Endothelial cell of umbilical vein (primary cell): ENCODE data around the gene HTRA3. TPM values are rescaled to one million over a fixed set of nuclear protein-coding genes. Genes with fewer than 3 reads are reported as not detected.

Source experiments
- BruUV-seq: library from RNA; stranded (reverse); fragments of 400-500 nt; replicated peaks from 2 replicates; lab custom pipeline; 2021; lab: Mats Ljungman, UMichigan
- CTCF ChIA-PET: fragments of 300-600, 350-600 bp; sonication (Branson Sonifier 250); formaldehyde crosslinking; loops from one replicate; lab custom pipeline; 2021; ENCODE audit warnings: antibody characterized with exemption, inconsistent platforms; lab: Charles Lee
- POLR2A ChIA-PET: fragments of 300-600, 350-600 bp; sonication (Branson Sonifier 250); formaldehyde crosslinking; loops from one replicate; lab custom pipeline; 2021; ENCODE audit warnings: antibody characterized with exemption, inconsistent platforms; lab: Charles Lee
- DNase-seq: peaks from one replicate; pipeline ENCODE4 v3.0.0-alpha.2; 2011; ENCODE audit warnings: low read depth, low spot score
- FAIRE-seq: peaks from 2 replicates; lab custom pipeline; 2011; peaks lifted over from hg19 to GRCh38; lab: Jason Lieb, UNC
- H2AFZ ChIP-seq: 2 replicates; pipeline ENCODE4 v1.6.0; 2012; ENCODE audit warnings: low read depth, low read length, control low read depth, inconsistent platforms
- H3K27ac ChIP-seq: 2 replicates; pipeline ENCODE4 v1.5.1; 2011; ENCODE audit warnings: low read depth, mild to moderate bottlenecking, control low read depth, low read length, moderate library complexity; ENCODE audit not compliant: insufficient read depth
- H3K27me3 ChIP-seq, 2 experiments: 2 replicates each; pipeline versions ENCODE4 v1.6.0 to v1.6.1; 2011; ENCODE audit warnings: low read length in 2 of 2, mixed read lengths in 1 of 2; ENCODE audit not compliant: control insufficient read depth in 2 of 2, insufficient read depth in 2 of 2
- H3K36me3 ChIP-seq, 2 experiments: 2 replicates in 1 of 2; 3 replicates in 1 of 2; pipeline ENCODE4 v1.5.1; 2011; ENCODE audit warnings: low read length in 2 of 2, mild to moderate bottlenecking in 1 of 2, moderate library complexity in 1 of 2; ENCODE audit not compliant: control insufficient read depth in 2 of 2, insufficient read depth in 2 of 2; ENCODE audit errors: extremely low read depth in 1 of 2
- H3K4me1 ChIP-seq: 3 replicates; pipeline ENCODE4 v1.5.1; 2011; ENCODE audit warnings: mild to moderate bottlenecking, low read length; ENCODE audit not compliant: control insufficient read depth, insufficient read depth; ENCODE audit errors: extremely low read depth
- H3K4me2 ChIP-seq: 2 replicates; pipeline ENCODE4 v1.6.1; 2011; ENCODE audit warnings: low read length, control low read depth, mixed read lengths; ENCODE audit not compliant: insufficient read depth
- H3K4me3 ChIP-seq, 3 experiments: fragments of 200-600 bp in 1 of 3; sonication (generic), shearing (Covaris generic) in 1 of 3; replicated peaks in 1 of 3; 2 replicates each; pipeline ENCODE4 v1.5.1; 2011 to 2016; ENCODE audit warnings: control low read depth in 3 of 3, low read length in 3 of 3, mild to moderate bottlenecking in 2 of 3, inconsistent platforms in 1 of 3, low read depth in 1 of 3, moderate library complexity in 1 of 3; ENCODE audit not compliant: insufficient read depth in 1 of 3
- H3K79me2 ChIP-seq: 2 replicates; pipeline ENCODE4 v1.6.0; 2012; ENCODE audit warnings: low read length, inconsistent platforms; ENCODE audit not compliant: control insufficient read depth, insufficient read depth
- H3K9ac ChIP-seq: replicated peaks from 2 replicates; pipeline ENCODE3; 2011; ENCODE audit warnings: low read length, control low read depth; ENCODE audit not compliant: insufficient read depth; ENCODE audit errors: extremely low read depth
- H3K9me1 ChIP-seq: replicated peaks from 3 replicates; pipeline ENCODE4 v1.6.0; 2011; ENCODE audit warnings: mild to moderate bottlenecking, low read length; ENCODE audit not compliant: control insufficient read depth, insufficient read depth; ENCODE audit errors: extremely low read depth
- H3K9me3 ChIP-seq: replicated peaks from 2 replicates; pipeline ENCODE4 v1.5.1; 2012; ENCODE audit warnings: low read length, inconsistent platforms; ENCODE audit not compliant: control insufficient read depth, insufficient read depth
- H4K20me1 ChIP-seq: replicated peaks from 2 replicates; pipeline ENCODE3; 2011; ENCODE audit warnings: mild to moderate bottlenecking, low read length; ENCODE audit not compliant: control insufficient read depth, insufficient read depth; ENCODE audit errors: extremely low read depth
- EZH2 ChIP-seq: IDR thresholded peaks from 2 replicates; pipeline ENCODE4 v1.6.1; 2012; ENCODE audit warnings: borderline replicate concordance, low read depth, mild to moderate bottlenecking, moderate library complexity, low read length, inconsistent platforms; ENCODE audit not compliant: severe bottlenecking
- GATA2 ChIP-seq: IDR thresholded peaks from 2 replicates; pipeline ENCODE4 v1.7.0; 2011; ENCODE audit warnings: low read depth, mild to moderate bottlenecking, moderate library complexity, mixed read lengths, low read length; ENCODE audit not compliant: insufficient read length, insufficient read depth
- MYC ChIP-seq: IDR thresholded peaks from one replicate; pipeline ENCODE4 v1.6.1; 2011; ENCODE audit warnings: mild to moderate bottlenecking, low read depth, low read length
- POLR2AphosphoS5 ChIP-seq: IDR thresholded peaks from 2 replicates; pipeline ENCODE4 v1.6.1; 2012; ENCODE audit warnings: low read depth, mild to moderate bottlenecking, control low read depth, low read length, moderate library complexity; ENCODE audit not compliant: insufficient read depth
- dilution Hi-C: fragments of 300-500 bp; cut with MboI; formaldehyde crosslinking; loops from one replicate; pipeline ENCODE4 v1.15.0; 2019; ENCODE audit warnings: low sequenced_read_pairs; ENCODE audit not compliant: extremely low pct_ligation_motif_present
- intact Hi-C: fragments of 100-400 bp; cut with micrococcal nuclease; formaldehyde crosslinking; loops from one replicate; pipeline ENCODE4 v1.10.0; 2022
- polyA plus RNA-seq, 4 experiments: library from polyadenylated mRNA; depleted of rRNA in 3 of 4; stranded (reverse) in 3 of 4; unstranded in 1 of 4; fragments of >200 nt; gene quantifications; 2 replicates each; pipeline versions ENCODE4 v1.2.1 to v1.2.3, GENCODE V29; 2011 to 2012; ENCODE audit warnings: missing spikeins in 1 of 4
- total RNA-seq: library from RNA; stranded (reverse); gene quantifications from 2 replicates; pipeline ENCODE4 v1.2.3, GENCODE V29; 2021
- TF ChIP-seq, protein P1 (sequence below): IDR thresholded peaks from 2 replicates; pipeline ENCODE4 v1.6.1; 2011; ENCODE audit not compliant: insufficient read depth, insufficient read length
- TF ChIP-seq, protein P2 (sequence below), 2 donors: IDR thresholded peaks; 1 replicate in 1 of 2; 2 replicates in 1 of 2; pipeline ENCODE4 v1.5.1; 2011; ENCODE audit warnings: low read length in 2 of 2, mild to moderate bottlenecking in 2 of 2, moderate library complexity in 2 of 2, control low read depth in 1 of 2, inconsistent platforms in 1 of 2, low read depth in 1 of 2; ENCODE audit not compliant: insufficient read depth in 1 of 2; ENCODE audit errors: extremely low read depth in 1 of 2

HTRA3 gene
- total and polyA plus RNA-seq, 2 donors (not counting 3 experiments of a cell fraction or from before 2014, with no cell fraction given), result 9.0 to 12.0 TPM

DNA sequence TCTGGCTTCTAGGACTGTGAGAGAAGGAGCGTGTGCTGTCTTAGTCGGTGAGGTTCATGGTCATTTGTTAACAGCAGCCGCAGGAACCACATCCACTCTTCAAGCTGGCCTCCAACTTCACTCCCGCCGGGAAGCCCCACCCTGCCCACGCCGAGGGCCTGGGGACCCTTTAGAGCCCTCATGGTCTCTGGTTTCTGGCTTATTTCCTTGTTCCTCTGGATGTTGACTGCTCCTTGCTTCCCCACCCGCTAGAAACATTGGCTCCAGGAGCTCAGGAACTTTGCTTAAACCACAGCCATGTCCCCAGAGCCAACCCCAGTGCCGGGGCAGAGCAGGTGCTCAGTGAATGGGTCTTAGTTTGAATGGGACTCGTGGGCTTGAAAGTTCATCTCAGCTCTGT lies 40.8 kb downstream of the HTRA3 start:
- no peak for DNase-seq
- FAIRE-seq, result no peak
- no peak overlapping the region for H3K27ac ChIP-seq
- H2AFZ ChIP-seq, result no peak overlapping the region
- no peaks in the 10 kb centered on the region for H3K9me3 ChIP-seq
- ChIA-PET POLR2A (no interaction called here), CTCF (no interaction called here)
- H4K20me1 ChIP-seq, result no peaks in the 10 kb centered on the region
- no peaks in the 10 kb centered on the region for H3K79me2 ChIP-seq
- H3K9ac ChIP-seq, result no peak overlapping the region
- H3K4me1 ChIP-seq, result no peaks in the 10 kb centered on the region
- dilution Hi-C loops, result no loop called here
- TF ChIP-seq, protein P1, sequence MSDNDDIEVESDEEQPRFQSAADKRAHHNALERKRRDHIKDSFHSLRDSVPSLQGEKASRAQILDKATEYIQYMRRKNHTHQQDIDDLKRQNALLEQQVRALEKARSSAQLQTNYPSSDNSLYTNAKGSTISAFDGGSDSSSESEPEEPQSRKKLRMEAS, result no peak
- TF ChIP-seq, protein P2, sequence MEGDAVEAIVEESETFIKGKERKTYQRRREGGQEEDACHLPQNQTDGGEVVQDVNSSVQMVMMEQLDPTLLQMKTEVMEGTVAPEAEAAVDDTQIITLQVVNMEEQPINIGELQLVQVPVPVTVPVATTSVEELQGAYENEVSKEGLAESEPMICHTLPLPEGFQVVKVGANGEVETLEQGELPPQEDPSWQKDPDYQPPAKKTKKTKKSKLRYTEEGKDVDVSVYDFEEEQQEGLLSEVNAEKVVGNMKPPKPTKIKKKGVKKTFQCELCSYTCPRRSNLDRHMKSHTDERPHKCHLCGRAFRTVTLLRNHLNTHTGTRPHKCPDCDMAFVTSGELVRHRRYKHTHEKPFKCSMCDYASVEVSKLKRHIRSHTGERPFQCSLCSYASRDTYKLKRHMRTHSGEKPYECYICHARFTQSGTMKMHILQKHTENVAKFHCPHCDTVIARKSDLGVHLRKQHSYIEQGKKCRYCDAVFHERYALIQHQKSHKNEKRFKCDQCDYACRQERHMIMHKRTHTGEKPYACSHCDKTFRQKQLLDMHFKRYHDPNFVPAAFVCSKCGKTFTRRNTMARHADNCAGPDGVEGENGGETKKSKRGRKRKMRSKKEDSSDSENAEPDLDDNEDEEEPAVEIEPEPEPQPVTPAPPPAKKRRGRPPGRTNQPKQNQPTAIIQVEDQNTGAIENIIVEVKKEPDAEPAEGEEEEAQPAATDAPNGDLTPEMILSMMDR (IDR thresholded peaks at IDR 0.05; ENCODE audit: extremely low read depth in 1 of 2, insufficient read depth in 1 of 2, low read depth in 1 of 2, low read length in 2 of 2), result no peak
- TF ChIP-seq GATA2 (no peak), MYC (no peak), EZH2 (no peak), POLR2AphosphoS5 (no peak)
- no peak overlapping the region for H3K4me2 ChIP-seq
- peaks cover 4 to 12% of the 10 kb centered on the region in 2 experiments for H3K27me3 ChIP-seq
- intact Hi-C loops, result no loop called here
- no peaks in the 10 kb centered on the region for H3K9me1 ChIP-seq
- no TSS peak for BruUV-seq
- H3K4me3 ChIP-seq, result no peak overlapping the region
- H3K36me3 ChIP-seq, result no peaks in the 10 kb centered on the region
